G401.6 (cell line): ENCODE results near the gene NAB2.
"Not testable (repeated sequence)": the region's sequence is repeated elsewhere in the genome, so short reads cannot be mapped to it uniquely, and the experiment has no call there.

ENCODE experiments used
- FAIRE-seq: peaks from 2 replicates; lab custom pipeline; 2012; peaks lifted over from hg19 to GRCh38; lab: Jason Lieb, UNC

The NAB2 gene

GRCh38 chr12:57072661-57073060 lies 16.3 kb upstream of the NAB2 start:
- no peak for FAIRE-seq

- FAIRE-seq = not testable (repeated sequence)
These were observed 15.1 kb upstream of the NAB2 start for GRCh38 chr12:57073566-57074450.

GRCh38 chr12:57078519-57079404 lies 10.2 kb upstream of the NAB2 start, which contains the start of gene NEMP1:
Gene NEMP1, minus strand, starts transcription at chr12:57078791. Its CDS starts 46 bp downstream, at chr12:57078745.
- peak; percentile 100 for FAIRE-seq

- FAIRE-seq = no peak
These were observed 9.1 kb upstream of the NAB2 start for GRCh38 chr12:57079821-57080220.

- FAIRE-seq = no peak
These were observed 8.1 kb upstream of the NAB2 start for GRCh38 chr12:57080855-57081254.

- FAIRE-seq = no peak
These were observed 2.9 kb upstream of the NAB2 start for GRCh38 chr12:57085999-57086492.

- FAIRE-seq = peak; percentile 86
These were observed 2.4 kb upstream of the NAB2 start for GRCh38 chr12:57086493-57087009.

GRCh38 chr12:57087010-57087690 lies 1.8 kb upstream of the NAB2 start:
- FAIRE-seq = no peak

GRCh38 chr12:57087691-57088353 lies 1.1 kb upstream of the NAB2 start:
- peak; percentile 21 for FAIRE-seq

GRCh38 chr12:57089271-57090245 lies 644 bp downstream of the NAB2 start:
- FAIRE-seq = no peak

- no peak for FAIRE-seq
These were observed 1.6 kb downstream of the NAB2 start for GRCh38 chr12:57090490-57090889.

GRCh38 chr12:57090924-57091637 lies 2.2 kb downstream of the NAB2 start:
- FAIRE-seq = no peak

GRCh38 chr12:57091638-57092528 lies 3.0 kb downstream of the NAB2 start:
- FAIRE-seq = no peak

- no peak for FAIRE-seq
These were observed 3.6 kb downstream of the NAB2 start for GRCh38 chr12:57092529-57092862.

- FAIRE-seq = no peak
These were observed 4.0 kb downstream of the NAB2 start for GRCh38 chr12:57092876-57093414.

GRCh38 chr12:57093415-57094207 lies 4.7 kb downstream of the NAB2 start:
- no peak for FAIRE-seq
